GM19372 (cell line): ENCODE measurements around the gene GSTT2.
"Not testable (repeated sequence)": the region's sequence is repeated elsewhere in the genome, so short reads cannot be mapped to it uniquely, and the experiment has no call there.

ENCODE experiments used
- ATAC-seq: cut with Tn5 transposase; IDR thresholded peaks from one replicate; pipeline ENCODE4 v1.9.1; 2021; ENCODE audit warnings: mild to moderate bottlenecking, low read depth, moderate library complexity; ENCODE audit not compliant: unreplicated experiment

GSTT2 gene

GRCh38 chr22:23971927-23972326, 8.0 kb upstream of the GSTT2 start:
- ATAC-seq: not testable (repeated sequence)

- peak; percentile 96 for ATAC-seq
Observed at GRCh38 chr22:23974345-23974744, 5.6 kb upstream of the GSTT2 start, which contains the start of gene DDT. Gene DDT (minus strand): TSS chr22:23974441. CDS start chr22:23974414, 27 bp downstream.

GRCh38 chr22:23974836-23975352, 5.0 kb upstream of the GSTT2 start:
- peak; percentile 43 for ATAC-seq

- not testable (repeated sequence) for ATAC-seq
Observed at GRCh38 chr22:23977304-23977703, 2.6 kb upstream of the GSTT2 start.

- not testable (repeated sequence) for ATAC-seq
Observed at GRCh38 chr22:23980567-23980966, 633 bp downstream of the GSTT2 start.

GRCh38 chr22:23984430-23984829, 4.5 kb downstream of the GSTT2 start:
- ATAC-seq: no peak

GRCh38 chr22:23986089-23986488, 6.2 kb downstream of the GSTT2 start:
- ATAC-seq: not testable (repeated sequence)

GRCh38 chr22:23986538-23987178, 6.7 kb downstream of the GSTT2 start:
- not testable (repeated sequence) for ATAC-seq

GRCh38 chr22:23989583-23990244, 9.8 kb downstream of the GSTT2 start:
- ATAC-seq: not testable (repeated sequence)

GRCh38 chr22:23993080-23993479, 13.1 kb downstream of the GSTT2 start:
- not testable (repeated sequence) for ATAC-seq

GRCh38 chr22:23993581-23994177, 13.7 kb downstream of the GSTT2 start:
- ATAC-seq: not testable (repeated sequence)

- no peak for ATAC-seq
Observed at GRCh38 chr22:23997092-23997491, 17.2 kb downstream of the GSTT2 start.

GRCh38 chr22:23999779-24000178, 19.8 kb downstream of the GSTT2 start:
- not testable (repeated sequence) for ATAC-seq

- ATAC-seq: no peak
Observed at GRCh38 chr22:24001314-24001713, 21.4 kb downstream of the GSTT2 start.

- ATAC-seq: no peak
Observed at GRCh38 chr22:24002272-24002671, 22.3 kb downstream of the GSTT2 start.

GRCh38 chr22:24002851-24003250, 22.9 kb downstream of the GSTT2 start:
- no peak for ATAC-seq

- no peak for ATAC-seq
Observed at GRCh38 chr22:24003887-24004286, 24.0 kb downstream of the GSTT2 start.

GRCh38 chr22:24005201-24005600, 25.3 kb downstream of the GSTT2 start, which contains the start of gene GSTT4:
Gene GSTT4 (minus strand): TSS chr22:24005453. CDS start chr22:24005356, 97 bp downstream.
- no peak for ATAC-seq

- ATAC-seq: no peak
Observed at GRCh38 chr22:24006207-24006913, 26.4 kb downstream of the GSTT2 start.

GRCh38 chr22:24006914-24007214, 26.9 kb downstream of the GSTT2 start:
- ATAC-seq: no peak
